Thoracic aorta (tissue), 2 donors: Measurements from ENCODE around the gene SAP30. TPM values are rescaled to one million over a fixed set of nuclear protein-coding genes. Genes with fewer than 3 reads are reported as not detected.
A peak's percentile ranks its signal among the peaks of the same experiment; 100 is the strongest.

ENCODE experiments used
- ATAC-seq: fragments of 150-250 bp; one replicate; pipeline ENCODE4 v1.8.0; 2017; ENCODE audit warnings: low read depth; ENCODE audit not compliant: insufficient number of reproducible peaks, low FRiP score
- DNase-seq: peaks from one replicate; pipeline ENCODE4 v3.0.0-alpha.2; 2020; ENCODE audit warnings: low spot score
- H3K27ac ChIP-seq, 2 donors: fragments of 200-600 bp; sonication (generic); 1 replicate in 1 of 2; 2 replicates in 1 of 2; pipeline ENCODE4 v1.5.1; 2016; ENCODE audit warnings: mild to moderate bottlenecking in 2 of 2, moderate library complexity in 2 of 2
- H3K27me3 ChIP-seq: fragments of 200-600 bp; sonication (generic); replicated peaks from 2 replicates; pipeline ENCODE4 v1.6.0; 2016; ENCODE audit warnings: mild to moderate bottlenecking; ENCODE audit not compliant: insufficient read depth
- H3K36me3 ChIP-seq: fragments of 200-600 bp; sonication (generic); one replicate; pipeline ENCODE4 v1.5.1; 2016
- H3K4me1 ChIP-seq, 2 donors: fragments of 200-600 bp; sonication (generic); 1 replicate in 1 of 2; 2 replicates in 1 of 2; pipeline versions ENCODE4 v1.5.1 to v1.6.0; 2016; ENCODE audit warnings: low read depth in 2 of 2, mild to moderate bottlenecking in 1 of 2; ENCODE audit not compliant: control insufficient read depth in 1 of 2
- H3K4me3 ChIP-seq: fragments of 200-600 bp; sonication (generic); 2 replicates; pipeline ENCODE4 v1.5.1; 2016; ENCODE audit warnings: mild to moderate bottlenecking
- H3K9me3 ChIP-seq: fragments of 200-600 bp; sonication (generic); 2 replicates; pipeline ENCODE4 v1.5.1; 2016
- CTCF ChIP-seq: fragments of 200-600 bp; sonication (generic); IDR thresholded peaks from one replicate; pipeline ENCODE4 v1.5.1; 2019; ENCODE audit warnings: antibody characterized with exemption
- total RNA-seq, 2 donors: library from RNA; depleted of rRNA; stranded (reverse); fragments of >200 nt; gene quantifications; one replicate each; pipeline versions ENCODE4 v1.1.0 to v1.2.3, GENCODE V29; 2016

The SAP30 gene
- total RNA-seq, 2 donors from 2014 or later: 56.9 to 61.7 TPM

DNA sequence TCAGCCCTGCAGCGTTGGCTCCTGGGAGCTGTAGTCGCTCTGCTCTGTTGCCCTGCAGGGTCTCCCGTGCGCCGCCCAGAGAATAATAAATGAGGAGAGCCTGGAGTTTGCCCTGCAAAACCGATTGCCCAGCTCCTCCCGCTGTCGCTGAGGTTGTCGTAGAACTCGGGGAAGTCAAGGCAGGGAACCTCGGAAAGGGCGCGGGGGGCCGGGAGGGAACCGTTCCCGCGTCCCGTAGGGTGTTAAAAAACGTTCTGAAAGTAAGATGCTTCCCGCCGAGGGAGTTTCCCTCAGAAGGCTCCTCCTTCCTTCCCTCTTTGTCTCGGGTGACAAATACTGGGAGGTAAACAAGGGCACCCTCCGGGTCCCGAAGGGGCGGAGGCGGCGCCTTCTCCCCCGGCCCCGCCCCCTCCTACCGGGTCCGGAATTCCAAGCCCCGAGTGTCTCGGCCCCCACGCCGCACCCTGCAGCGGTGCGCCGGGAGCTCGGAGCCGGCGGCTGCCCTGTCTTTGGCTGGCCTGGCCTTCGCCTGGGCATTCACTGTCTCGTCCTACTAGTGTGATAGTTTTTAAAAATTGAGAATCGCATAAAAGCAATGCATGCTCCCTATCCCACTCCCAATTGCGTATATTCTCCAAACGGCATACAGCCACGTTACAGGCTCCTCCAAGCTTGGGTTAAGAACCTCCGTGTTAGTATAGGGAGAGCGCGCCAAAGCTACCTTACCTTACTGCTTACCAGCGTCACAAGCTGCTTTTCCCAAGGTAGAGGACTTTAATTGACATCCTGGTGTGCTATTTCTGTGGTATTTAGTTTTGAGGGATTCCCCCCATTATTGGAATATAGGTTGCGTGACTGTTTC lies 35.6 kb upstream of the SAP30 start:
- DNase-seq (peak; percentile 7), ATAC-seq (peak; percentile 17)
- H3K4me3 ChIP-seq: peak overlapping the region; percentile 88
- no peak for TF ChIP-seq CTCF
- H3K36me3 ChIP-seq: no peaks in the 10 kb centered on the region
- no peaks in the 10 kb centered on the region for H3K27me3 ChIP-seq
- peaks cover 7 to 22% of the 10 kb centered on the region in 2 donors for H3K4me1 ChIP-seq
- H3K27ac ChIP-seq: peak overlapping the region; percentile 53 to 77
- H3K9me3 ChIP-seq: no peaks in the 10 kb centered on the region

- Histone ChIP-seq H3K4me1 (peaks cover 0 to 6% of the 10 kb centered on the region in 2 donors), H3K9me3 (no peaks in the 10 kb centered on the region), H3K4me3 (no peak overlapping the region), H3K27me3 (no peaks in the 10 kb centered on the region), H3K36me3 (no peaks in the 10 kb centered on the region), H3K27ac (no peak overlapping the region)
- DNase-seq (no peak), ATAC-seq (no peak)
- no peak for TF ChIP-seq CTCF
These were observed 33.3 kb upstream of the SAP30 start for GRCh38 chr4:173337463-173337862.

DNA sequence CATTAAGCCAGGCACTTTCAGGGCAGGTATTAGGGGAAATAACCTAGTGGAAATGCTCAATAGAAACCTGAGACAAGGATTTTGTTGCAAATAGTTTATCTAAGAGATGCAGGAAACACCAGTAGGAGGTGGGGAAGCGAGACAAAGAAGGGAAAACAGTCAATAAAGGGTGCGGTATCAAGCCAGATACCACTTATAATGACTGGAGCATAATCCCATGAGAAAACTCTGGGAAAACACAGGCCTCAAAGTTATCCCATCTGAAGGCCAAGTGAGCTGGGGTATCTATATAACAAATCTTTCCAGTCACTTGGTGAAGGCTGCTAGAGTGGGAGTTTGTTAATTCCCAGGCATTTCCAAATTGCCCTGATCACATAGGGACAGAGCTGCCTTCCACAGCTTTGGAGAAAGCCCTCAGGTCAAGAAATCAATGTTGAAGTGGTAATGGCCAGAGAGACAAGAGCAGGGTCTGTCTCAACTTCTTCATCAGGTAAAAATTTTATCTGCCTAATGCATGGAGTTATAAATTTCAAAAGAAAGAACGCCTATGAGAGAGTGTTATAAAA lies 26.8 kb upstream of the SAP30 start:
- ATAC-seq: no peak
- no peaks in the 10 kb centered on the region for H3K36me3 ChIP-seq
- no peaks in the 10 kb centered on the region for H3K4me1 ChIP-seq
- no peak overlapping the region for H3K27ac ChIP-seq
- no peaks in the 10 kb centered on the region for H3K9me3 ChIP-seq
- H3K4me3 ChIP-seq: no peak overlapping the region
- DNase-seq: no peak
- H3K27me3 ChIP-seq: no peaks in the 10 kb centered on the region
- no peak for TF ChIP-seq CTCF

- Histone ChIP-seq H3K4me1 (no peaks in the 10 kb centered on the region), H3K27ac (no peak overlapping the region), H3K36me3 (no peaks in the 10 kb centered on the region), H3K9me3 (no peaks in the 10 kb centered on the region), H3K4me3 (no peak overlapping the region), H3K27me3 (no peaks in the 10 kb centered on the region)
- DNase-seq (no peak), ATAC-seq (no peak)
- no peak for TF ChIP-seq CTCF
These were observed 25.1 kb upstream of the SAP30 start for GRCh38 chr4:173345648-173346047.

DNA sequence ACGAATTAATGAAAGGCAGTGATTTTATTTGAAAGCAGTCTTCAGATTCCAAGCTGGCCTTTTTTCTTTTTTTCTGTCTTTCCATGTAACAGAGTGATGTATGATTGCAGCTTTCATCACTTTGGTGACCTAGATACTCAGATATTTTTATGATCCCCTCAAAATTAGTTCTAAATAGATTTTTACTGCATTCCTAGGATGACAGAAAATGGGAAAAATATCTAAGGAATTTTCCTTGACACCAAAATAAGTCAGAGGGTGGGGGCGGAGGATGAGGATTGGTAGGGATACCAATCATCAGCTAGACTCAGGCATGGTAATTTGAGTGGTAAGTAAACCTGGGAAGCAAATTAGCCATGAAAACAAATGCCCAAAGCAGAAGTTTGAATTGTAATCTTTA lies 24.7 kb upstream of the SAP30 start:
- no peaks in the 10 kb centered on the region for H3K4me1 ChIP-seq
- H3K4me3 ChIP-seq: no peak overlapping the region
- no peak for TF ChIP-seq CTCF
- no peaks in the 10 kb centered on the region for H3K36me3 ChIP-seq
- ATAC-seq (no peak), DNase-seq (no peak)
- H3K27me3 ChIP-seq: no peaks in the 10 kb centered on the region
- H3K9me3 ChIP-seq: no peaks in the 10 kb centered on the region
- no peak overlapping the region for H3K27ac ChIP-seq
